Neural progenitor cell (in vitro differentiated cells): Measurements from ENCODE around the gene SMAD2.

Source experiments
- EZH2 ChIP-seq: fragments of 200-600 bp; sonication (generic); IDR thresholded peaks from 2 replicates; pipeline ENCODE4 v1.6.1; 2017; ENCODE audit warnings: antibody characterized with exemption, mild to moderate bottlenecking, moderate library complexity
- EZH2phosphoT487 ChIP-seq: fragments of 200-600 bp; sonication (generic); IDR thresholded peaks from 2 replicates; pipeline ENCODE4 v1.6.1; 2017; ENCODE audit warnings: antibody characterized with exemption
- TF ChIP-seq, protein P1 (sequence below): fragments of 200-600 bp; sonication (generic); IDR thresholded peaks from 2 replicates; pipeline ENCODE4 v1.5.1; 2017; ENCODE audit warnings: antibody characterized with exemption, mild to moderate bottlenecking

DNA sequence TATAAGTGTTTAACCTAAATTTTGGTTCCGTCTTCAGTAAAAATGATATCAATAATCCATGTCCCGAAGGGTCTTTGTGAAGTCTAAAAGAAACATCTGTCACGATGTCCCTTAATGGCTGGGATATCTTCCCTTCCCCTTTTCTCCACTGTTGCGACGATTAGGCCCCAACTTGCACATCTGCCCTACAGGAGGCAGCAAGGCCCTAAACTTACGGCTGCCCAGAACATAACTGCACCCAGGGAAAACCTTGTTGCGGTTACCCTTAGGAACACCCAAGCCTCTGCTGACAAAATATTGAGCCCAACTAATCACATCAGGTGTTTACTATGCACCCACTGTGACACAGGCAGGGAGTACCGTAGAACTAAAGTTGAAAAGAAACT is 1.3 kb upstream of the SMAD2 start:
- TF ChIP-seq, protein P1, sequence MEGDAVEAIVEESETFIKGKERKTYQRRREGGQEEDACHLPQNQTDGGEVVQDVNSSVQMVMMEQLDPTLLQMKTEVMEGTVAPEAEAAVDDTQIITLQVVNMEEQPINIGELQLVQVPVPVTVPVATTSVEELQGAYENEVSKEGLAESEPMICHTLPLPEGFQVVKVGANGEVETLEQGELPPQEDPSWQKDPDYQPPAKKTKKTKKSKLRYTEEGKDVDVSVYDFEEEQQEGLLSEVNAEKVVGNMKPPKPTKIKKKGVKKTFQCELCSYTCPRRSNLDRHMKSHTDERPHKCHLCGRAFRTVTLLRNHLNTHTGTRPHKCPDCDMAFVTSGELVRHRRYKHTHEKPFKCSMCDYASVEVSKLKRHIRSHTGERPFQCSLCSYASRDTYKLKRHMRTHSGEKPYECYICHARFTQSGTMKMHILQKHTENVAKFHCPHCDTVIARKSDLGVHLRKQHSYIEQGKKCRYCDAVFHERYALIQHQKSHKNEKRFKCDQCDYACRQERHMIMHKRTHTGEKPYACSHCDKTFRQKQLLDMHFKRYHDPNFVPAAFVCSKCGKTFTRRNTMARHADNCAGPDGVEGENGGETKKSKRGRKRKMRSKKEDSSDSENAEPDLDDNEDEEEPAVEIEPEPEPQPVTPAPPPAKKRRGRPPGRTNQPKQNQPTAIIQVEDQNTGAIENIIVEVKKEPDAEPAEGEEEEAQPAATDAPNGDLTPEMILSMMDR, result peak; percentile 53
- no peak for TF ChIP-seq EZH2phosphoT487
- TF ChIP-seq EZH2, result no peak
